ENCODE results near the gene OTOP2. TPM values are rescaled to one million over a fixed set of nuclear protein-coding genes. Genes with fewer than 3 reads are reported as not detected.

Gene OTOP2
- total and polyA plus RNA-seq, 9 of the 15 experiments (the other 6 are each of a cell fraction or from before 2014, with no cell fraction given), result 0.04 to 0.36 (median 0.14) TPM; not detected in 1

DNA sequence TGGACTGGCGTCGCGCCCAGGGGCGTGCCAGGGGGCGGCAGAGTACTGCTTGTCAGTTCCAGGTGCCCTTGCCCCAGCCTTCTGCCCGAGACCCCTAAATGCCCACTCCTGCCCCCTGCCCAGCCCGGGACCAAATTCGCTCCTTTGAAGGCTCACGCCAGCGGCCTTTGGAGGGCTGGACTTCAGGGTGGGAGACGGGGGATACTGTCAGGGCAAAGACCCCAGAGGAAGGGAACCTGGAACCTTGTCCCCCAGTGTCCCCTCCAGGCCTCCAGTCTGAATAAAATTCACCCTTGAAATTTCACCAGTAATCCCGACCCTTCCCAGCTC is 12.4 kb downstream of the OTOP2 start:
- Histone ChIP-seq H3K27me3 (ENCODE audit: control insufficient read depth in 2 of 2, insufficient read depth in 2 of 2, low read length in 2 of 2) (peaks cover 6 to 25% of the 10 kb centered on the region in 2 experiments; a peak in 4 of 5 replicates), H3K79me2 (ENCODE audit: control insufficient read depth, insufficient read depth, low read length) (no peaks in the 10 kb centered on the region), H3K4me2 (ENCODE audit: insufficient read depth, low read length) (no peak overlapping the region), H3K9me1 (ENCODE audit: control insufficient read depth, insufficient read depth, low read length) (no peaks in the 10 kb centered on the region), H4K20me1 (replicated peaks; ENCODE audit: control insufficient read depth, insufficient read depth, low read length) (0 out of 2 replicates have a peak, but pooled peaks cover 4% of the 10 kb centered on the region), H3K4me1 (replicated peaks in 1 of 2; ENCODE audit: control insufficient read depth in 2 of 2, insufficient read depth in 2 of 2, low read length in 2 of 2) (peaks cover 9 to 17% of the 10 kb centered on the region in 2 experiments; a peak in 4 of 5 replicates), H3K27ac (ENCODE audit: extremely low read depth, low read depth, low read length) (no peak overlapping the region), H3K36me3 (ENCODE audit: control insufficient read depth, insufficient read depth, low read length) (no peaks in the 10 kb centered on the region), H3K4me3 (no peak overlapping the region), H3K9ac (ENCODE audit: insufficient read depth in 1 of 2, low read depth in 2 of 2, low read length in 2 of 2) (no peak overlapping the region), H2AFZ (ENCODE audit: low read depth, low read length) (no peak overlapping the region), H3K9me3 (replicated peaks; ENCODE audit: control insufficient read depth, insufficient read depth, low read depth, low read length) (no peaks in the 10 kb centered on the region)
- BruUV-seq (replicated peaks), result no TSS peak
- FAIRE-seq (no peak), DNase-seq (ENCODE audit: extremely low read depth in 1 of 4, low spot score in 3 of 4) (no peak), ATAC-seq (no peak)
- intact Hi-C loops (cut with micrococcal nuclease), result no loop called here
- in situ Hi-C loops (cut with MboI), result no loop called here
- ChIA-PET CTCF (ENCODE audit: low intra/inter-chr PET ratio) (no interaction called here), POLR2A (interaction anchor here (1.1 kb wide), 1 partner anchor 13 kb away, joined by 4 read pairs; no protein-coding TSS in a partner anchor)
- 4% methylated on average over 12 of the region's 12 CpGs for WGBS (ENCODE audit: insufficient coverage, low coverage, missing lambda C conversion rate)
- TF ChIP-seq ZNF239 (CRISPR knock-in tag; IDR thresholded peaks at IDR 0.05) (no peak), ELF1 (tag; IDR thresholded peaks at IDR 0.05) (no peak), ZBTB8A (IDR thresholded peaks at IDR 0.05; ENCODE audit: partially characterized antibody) (no peak), HDAC2 (IDR thresholded peaks at IDR 0.05) (no peak), SUPT5H (IDR thresholded peaks at IDR 0.05) (no peak), MEF2D (tag; conservative IDR thresholded peaks at IDR 0.05; ENCODE audit: low read depth) (no peak), ZBTB1 (CRISPR knock-in tag; IDR thresholded peaks at IDR 0.05; ENCODE audit: borderline replicate concordance, low read depth) (no peak), SAFB (IDR thresholded peaks at IDR 0.05; ENCODE audit: borderline replicate concordance, low read depth, low read length) (no peak), NFXL1 (CRISPR knock-in tag; IDR thresholded peaks at IDR 0.05) (no peak), NEUROD1 (IDR thresholded peaks at IDR 0.05; ENCODE audit: borderline replicate concordance, low read depth, low read length, partially characterized antibody) (no peak), SMAD1 (IDR thresholded peaks at IDR 0.05; ENCODE audit: low read depth, low read length, partially characterized antibody) (no peak), BRD4 (IDR thresholded peaks at IDR 0.05) (no peak), SMAD2 (IDR thresholded peaks at IDR 0.05; ENCODE audit: low read depth, low read length) (no peak), ATF7 (IDR thresholded peaks at IDR 0.05) (no peak)
- TF ChIP-seq, protein P1, sequence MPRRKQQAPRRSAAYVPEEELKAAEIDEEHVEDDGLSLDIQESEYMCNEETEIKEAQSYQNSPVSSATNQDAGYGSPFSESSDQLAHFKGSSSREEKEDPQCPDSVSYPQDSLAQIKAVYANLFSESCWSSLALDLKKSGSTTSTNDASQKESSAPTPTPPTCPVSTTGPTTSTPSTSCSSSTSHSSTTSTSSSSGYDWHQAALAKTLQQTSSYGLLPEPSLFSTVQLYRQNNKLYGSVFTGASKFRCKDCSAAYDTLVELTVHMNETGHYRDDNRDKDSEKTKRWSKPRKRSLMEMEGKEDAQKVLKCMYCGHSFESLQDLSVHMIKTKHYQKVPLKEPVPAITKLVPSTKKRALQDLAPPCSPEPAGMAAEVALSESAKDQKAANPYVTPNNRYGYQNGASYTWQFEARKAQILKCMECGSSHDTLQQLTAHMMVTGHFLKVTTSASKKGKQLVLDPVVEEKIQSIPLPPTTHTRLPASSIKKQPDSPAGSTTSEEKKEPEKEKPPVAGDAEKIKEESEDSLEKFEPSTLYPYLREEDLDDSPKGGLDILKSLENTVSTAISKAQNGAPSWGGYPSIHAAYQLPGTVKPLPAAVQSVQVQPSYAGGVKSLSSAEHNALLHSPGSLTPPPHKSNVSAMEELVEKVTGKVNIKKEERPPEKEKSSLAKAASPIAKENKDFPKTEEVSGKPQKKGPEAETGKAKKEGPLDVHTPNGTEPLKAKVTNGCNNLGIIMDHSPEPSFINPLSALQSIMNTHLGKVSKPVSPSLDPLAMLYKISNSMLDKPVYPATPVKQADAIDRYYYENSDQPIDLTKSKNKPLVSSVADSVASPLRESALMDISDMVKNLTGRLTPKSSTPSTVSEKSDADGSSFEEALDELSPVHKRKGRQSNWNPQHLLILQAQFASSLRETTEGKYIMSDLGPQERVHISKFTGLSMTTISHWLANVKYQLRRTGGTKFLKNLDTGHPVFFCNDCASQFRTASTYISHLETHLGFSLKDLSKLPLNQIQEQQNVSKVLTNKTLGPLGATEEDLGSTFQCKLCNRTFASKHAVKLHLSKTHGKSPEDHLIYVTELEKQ (CRISPR knock-in tag; IDR thresholded peaks at IDR 0.05), result no peak
- TF ChIP-seq, protein P2, sequence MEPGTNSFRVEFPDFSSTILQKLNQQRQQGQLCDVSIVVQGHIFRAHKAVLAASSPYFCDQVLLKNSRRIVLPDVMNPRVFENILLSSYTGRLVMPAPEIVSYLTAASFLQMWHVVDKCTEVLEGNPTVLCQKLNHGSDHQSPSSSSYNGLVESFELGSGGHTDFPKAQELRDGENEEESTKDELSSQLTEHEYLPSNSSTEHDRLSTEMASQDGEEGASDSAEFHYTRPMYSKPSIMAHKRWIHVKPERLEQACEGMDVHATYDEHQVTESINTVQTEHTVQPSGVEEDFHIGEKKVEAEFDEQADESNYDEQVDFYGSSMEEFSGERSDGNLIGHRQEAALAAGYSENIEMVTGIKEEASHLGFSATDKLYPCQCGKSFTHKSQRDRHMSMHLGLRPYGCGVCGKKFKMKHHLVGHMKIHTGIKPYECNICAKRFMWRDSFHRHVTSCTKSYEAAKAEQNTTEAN (CRISPR knock-in tag; IDR thresholded peaks at IDR 0.05), result no peak
